Suprapubic skin (tissue), 4 donors: ENCODE results near the gene SCRN3. TPM values are rescaled to one million over a fixed set of nuclear protein-coding genes. Genes with fewer than 3 reads are reported as not detected.
"Not testable (repeated sequence)": the region's sequence is repeated elsewhere in the genome, so short reads cannot be mapped to it uniquely, and the experiment has no call there.

Source experiments
- DNase-seq, 2 donors: peaks; one replicate each; pipeline ENCODE4 v3.0.0-alpha.2; 2019; ENCODE audit warnings: low spot score in 2 of 2
- H3K27ac ChIP-seq: fragments of 200-600 bp; sonication (generic); one replicate; pipeline ENCODE4 v1.5.1; 2019
- H3K27me3 ChIP-seq: fragments of 200-600 bp; sonication (generic); one replicate; pipeline ENCODE4 v1.5.1; 2019
- H3K36me3 ChIP-seq: fragments of 200-600 bp; sonication (generic); one replicate; pipeline ENCODE4 v1.5.1; 2019
- H3K4me1 ChIP-seq: fragments of 200-600 bp; sonication (generic); one replicate; pipeline ENCODE4 v1.5.1; 2019
- H3K4me3 ChIP-seq: fragments of 200-600 bp; sonication (generic); one replicate; pipeline ENCODE4 v1.5.1; 2019; ENCODE audit warnings: mild to moderate bottlenecking
- H3K9me3 ChIP-seq: fragments of 200-600 bp; sonication (generic); one replicate; pipeline ENCODE4 v1.5.1; 2019
- CTCF ChIP-seq, 2 donors: fragments of 200-600 bp in 1 of 2; fragments of 450-650 bp in 1 of 2; sonication (generic) in 1 of 2; IDR thresholded peaks; one replicate each; pipeline ENCODE4 v1.5.1; 2016 to 2019; ENCODE audit warnings: antibody characterized with exemption in 2 of 2, mild to moderate bottlenecking in 1 of 2, moderate library complexity in 1 of 2
- EP300 ChIP-seq: sonication (generic); formaldehyde crosslinking; IDR thresholded peaks from one replicate; pipeline ENCODE4 v1.6.1; 2017; ENCODE audit warnings: antibody characterized with exemption
- POLR2A ChIP-seq, 2 donors: fragments of 450-650 bp; IDR thresholded peaks; one replicate each; pipeline ENCODE4 v1.6.1; 2017; ENCODE audit warnings: antibody characterized with exemption in 2 of 2, mild to moderate bottlenecking in 2 of 2, moderate library complexity in 2 of 2
- POLR2AphosphoS5 ChIP-seq, 3 donors: sonication (generic); formaldehyde crosslinking; IDR thresholded peaks; one replicate each; pipeline ENCODE4 v1.6.1; 2017; ENCODE audit warnings: antibody characterized with exemption in 3 of 3
- WGBS: methylation state at CpG from one replicate; pipeline ENCODE4 v1.1.5; 2018; 5-methylcytosine and 5-hydroxymethylcytosine counted together
- total RNA-seq, 4 donors: library from RNA; depleted of rRNA; stranded (reverse); fragments of >200 nt; gene quantifications; one replicate each; pipeline ENCODE4 v1.1.0, GENCODE V29; 2016

SCRN3 gene
- total RNA-seq, 4 donors from 2014 or later = 10.5 to 32.7 (median 23.5) TPM

GRCh38 chr2:174368691-174369090, 26.8 kb upstream of the SCRN3 start:
- H3K9me3 ChIP-seq = no peaks in the 10 kb centered on the region
- no peaks in the 10 kb centered on the region for H3K4me1 ChIP-seq
- H3K27ac ChIP-seq = no peak overlapping the region
- 69% methylated on average over 1 of the region's 1 CpG for WGBS
- TF ChIP-seq EP300 = no peak
- TF ChIP-seq POLR2AphosphoS5 (IDR thresholded peaks at IDR 0.05) = no peak
- TF ChIP-seq CTCF (IDR thresholded peaks at IDR 0.05) = no peak
- TF ChIP-seq POLR2A (IDR thresholded peaks at IDR 0.05) = no peak
- no peak overlapping the region for H3K4me3 ChIP-seq
- H3K36me3 ChIP-seq = peaks cover 68% of the 10 kb centered on the region
- DNase-seq = no peak
- no peaks in the 10 kb centered on the region for H3K27me3 ChIP-seq

GRCh38 chr2:174376967-174377366, 18.6 kb upstream of the SCRN3 start:
- peaks cover 87% of the 10 kb centered on the region for H3K36me3 ChIP-seq
- no peaks in the 10 kb centered on the region for H3K4me1 ChIP-seq

GRCh38 chr2:174383796-174384195, 11.7 kb upstream of the SCRN3 start:
- no peak for DNase-seq
- Histone ChIP-seq H3K9me3 (no peaks in the 10 kb centered on the region), H3K27ac (no peak overlapping the region), H3K4me1 (no peaks in the 10 kb centered on the region), H3K27me3 (no peaks in the 10 kb centered on the region), H3K36me3 (peaks cover 58% of the 10 kb centered on the region), H3K4me3 (no peak overlapping the region)
- no peak for TF ChIP-seq EP300
- no peak for TF ChIP-seq POLR2A (IDR thresholded peaks at IDR 0.05)
- no peak for TF ChIP-seq POLR2AphosphoS5 (IDR thresholded peaks at IDR 0.05)
- no peak for TF ChIP-seq CTCF (IDR thresholded peaks at IDR 0.05)
- WGBS = 81% methylated on average over 1 of the region's 1 CpG

More at GRCh38 chr2:174376967-174377366, 18.6 kb upstream of the SCRN3 start:
- TF ChIP-seq EP300 = no peak
- no peak for TF ChIP-seq POLR2A (IDR thresholded peaks at IDR 0.05)
- no peak for TF ChIP-seq CTCF (IDR thresholded peaks at IDR 0.05)
- no peak for TF ChIP-seq POLR2AphosphoS5 (IDR thresholded peaks at IDR 0.05)
- no peak for DNase-seq
- no peak overlapping the region for H3K4me3 ChIP-seq
- 88% methylated on average over 2 of the region's 2 CpGs for WGBS
- H3K9me3 ChIP-seq = no peaks in the 10 kb centered on the region
- H3K27me3 ChIP-seq = no peaks in the 10 kb centered on the region
- H3K27ac ChIP-seq = no peak overlapping the region

GRCh38 chr2:174385201-174385600, 10.3 kb upstream of the SCRN3 start:
- H3K4me3 ChIP-seq = no peak overlapping the region
- 99% methylated on average over 3 of the region's 3 CpGs for WGBS
- H3K9me3 ChIP-seq = no peaks in the 10 kb centered on the region
- DNase-seq = no peak
- no peaks in the 10 kb centered on the region for H3K27me3 ChIP-seq
- TF ChIP-seq EP300 (no peak), POLR2AphosphoS5 (IDR thresholded peaks at IDR 0.05) (no peak), CTCF (IDR thresholded peaks at IDR 0.05) (no peak)
- H3K36me3 ChIP-seq = peaks cover 52% of the 10 kb centered on the region
- H3K27ac ChIP-seq = no peak overlapping the region
- peaks cover 4% of the 10 kb centered on the region for H3K4me1 ChIP-seq

- H3K4me3 ChIP-seq, DNase-seq, H3K27ac ChIP-seq, H3K27me3 ChIP-seq, H3K9me3 ChIP-seq: not testable (repeated sequence)
- WGBS = 92% methylated on average over 3 of the region's 3 CpGs
- peaks cover 42% of the 10 kb centered on the region for H3K36me3 ChIP-seq
- peaks cover 20% of the 10 kb centered on the region for H3K4me1 ChIP-seq
Observed at GRCh38 chr2:174388706-174389105, 6.8 kb upstream of the SCRN3 start.

- WGBS = 88% methylated on average over 6 of the region's 6 CpGs
Observed at GRCh38 chr2:174389542-174389941, 6.0 kb upstream of the SCRN3 start.

GRCh38 chr2:174390303-174390702, 5.2 kb upstream of the SCRN3 start:
- not testable (repeated sequence) for H3K9me3 ChIP-seq, H3K27me3 ChIP-seq, H3K4me3 ChIP-seq, DNase-seq, H3K27ac ChIP-seq
- WGBS = 96% methylated on average over 3 of the region's 3 CpGs
- peaks cover 31% of the 10 kb centered on the region for H3K4me1 ChIP-seq
- peaks cover 33% of the 10 kb centered on the region for H3K36me3 ChIP-seq

More at GRCh38 chr2:174389542-174389941, 6.0 kb upstream of the SCRN3 start:
- no peak for TF ChIP-seq EP300
- no peak for TF ChIP-seq POLR2AphosphoS5 (IDR thresholded peaks at IDR 0.05)
- TF ChIP-seq POLR2A (IDR thresholded peaks at IDR 0.05) = no peak
- no peak for TF ChIP-seq CTCF (IDR thresholded peaks at IDR 0.05)
- H3K36me3 ChIP-seq = peaks cover 35% of the 10 kb centered on the region
- H3K27me3 ChIP-seq = no peaks in the 10 kb centered on the region
- H3K27ac ChIP-seq = no peak overlapping the region
- H3K9me3 ChIP-seq = no peaks in the 10 kb centered on the region
- H3K4me1 ChIP-seq = peaks cover 29% of the 10 kb centered on the region
- H3K4me3 ChIP-seq = no peak overlapping the region
- no peak for DNase-seq
